Dendritic cell treated with granulocyte-macrophage colony-stimulating factor and Interleukin-4, amounts not matched to agents 40 ng/mL and 50 ng/mL, for 4 days (primary cell): ENCODE data around the gene PUM2.

ENCODE experiments used
- H3K27ac Mint-ChIP-seq: one replicate; pipeline ENCODE4 v1.8.0; 2022; ENCODE audit warnings: mild to moderate bottlenecking, mixed read lengths
- H3K27me3 Mint-ChIP-seq: one replicate; pipeline ENCODE4 v1.8.0; 2022; ENCODE audit warnings: mild to moderate bottlenecking, mixed read lengths
- H3K36me3 Mint-ChIP-seq: one replicate; pipeline ENCODE4 v1.8.0; 2022; ENCODE audit warnings: low read depth, mixed read lengths
- H3K4me1 Mint-ChIP-seq: one replicate; pipeline ENCODE4 v1.8.0; 2022; ENCODE audit warnings: low read depth, mixed read lengths
- H3K4me3 Mint-ChIP-seq: one replicate; pipeline ENCODE4 v1.8.0; 2022; ENCODE audit warnings: mild to moderate bottlenecking, moderate library complexity, mixed read lengths
- H3K9me3 Mint-ChIP-seq: one replicate; pipeline ENCODE4 v1.8.0; 2022; ENCODE audit warnings: mixed read lengths
- intact Hi-C: fragments of 100-400 bp; cut with micrococcal nuclease; formaldehyde crosslinking; loops from one replicate; pipeline ENCODE4 v1.15.0; 2022

Gene PUM2

GRCh38 chr2:20350753-20351554 lies at the start of gene PUM2:
TSS of gene PUM2 (minus strand) at chr2:20350844. CDS start at chr2:20327360, 23,484 bp downstream.
- intact Hi-C loops = loop anchor here (2.0 kb wide), 1 partner anchor 96 kb away; the partner anchor contains the start of gene RHOB
- Mint-ChIP-seq H3K4me1 (peaks cover 21% of the 10 kb centered on the region), H3K27ac (no peak within 1 kb of the TSS), H3K9me3 (no peaks in the 10 kb centered on the region), H3K4me3 (peak within 1 kb of the TSS; percentile 94), H3K36me3 (peaks cover 29% of the 10 kb centered on the region), H3K27me3 (no peaks in the 10 kb centered on the region)

GRCh38 chr2:20400306-20400705 lies 49.7 kb upstream of the PUM2 start:
- H3K27ac Mint-ChIP-seq = no peak overlapping the region
- peaks cover 6% of the 10 kb centered on the region for H3K27me3 Mint-ChIP-seq
- H3K36me3 Mint-ChIP-seq = no peaks in the 10 kb centered on the region
- no peaks in the 10 kb centered on the region for H3K9me3 Mint-ChIP-seq
- H3K4me1 Mint-ChIP-seq = no peaks in the 10 kb centered on the region
- intact Hi-C loops = no loop called here
- no peak overlapping the region for H3K4me3 Mint-ChIP-seq

GRCh38 chr2:20398956-20399567 lies 48.4 kb upstream of the PUM2 start:
- Mint-ChIP-seq H3K4me1 (no peaks in the 10 kb centered on the region), H3K9me3 (no peaks in the 10 kb centered on the region), H3K27me3 (peaks cover 6% of the 10 kb centered on the region), H3K36me3 (no peaks in the 10 kb centered on the region), H3K27ac (no peak overlapping the region), H3K4me3 (no peak overlapping the region)
- intact Hi-C loops = loop anchor here (10.0 kb wide), 1 partner anchor 546 kb away; no protein-coding TSS in a partner anchor

GRCh38 chr2:20397811-20398447 lies 47.3 kb upstream of the PUM2 start:
- H3K27ac Mint-ChIP-seq = no peak overlapping the region
- intact Hi-C loops = loop anchor here (2.0 to 10.0 kb wide), 2 partner anchors 239 to 547 kb away; no protein-coding TSS in a partner anchor
- H3K36me3 Mint-ChIP-seq = no peaks in the 10 kb centered on the region
- H3K4me3 Mint-ChIP-seq = no peak overlapping the region
- H3K27me3 Mint-ChIP-seq = peaks cover 6% of the 10 kb centered on the region
- no peaks in the 10 kb centered on the region for H3K4me1 Mint-ChIP-seq
- no peaks in the 10 kb centered on the region for H3K9me3 Mint-ChIP-seq

- H3K9me3 Mint-ChIP-seq = no peaks in the 10 kb centered on the region
- intact Hi-C loops = loop anchor here (2.0 to 10.0 kb wide), 2 partner anchors 240 to 548 kb away; no protein-coding TSS in a partner anchor
- H3K4me3 Mint-ChIP-seq = no peak overlapping the region
- no peak overlapping the region for H3K27ac Mint-ChIP-seq
- H3K36me3 Mint-ChIP-seq = no peaks in the 10 kb centered on the region
- peaks cover 7% of the 10 kb centered on the region for H3K27me3 Mint-ChIP-seq
- H3K4me1 Mint-ChIP-seq = no peaks in the 10 kb centered on the region
Measured at GRCh38 chr2:20396356-20397000, 45.8 kb upstream of the PUM2 start.

GRCh38 chr2:20393986-20394385 lies 43.3 kb upstream of the PUM2 start:
- Mint-ChIP-seq H3K4me1 (no peaks in the 10 kb centered on the region), H3K9me3 (no peaks in the 10 kb centered on the region)
- intact Hi-C loops = loop anchor here (10.0 kb wide), 1 partner anchor 551 kb away; no protein-coding TSS in a partner anchor

GRCh38 chr2:20391951-20392699 lies 41.5 kb upstream of the PUM2 start:
- H3K27ac Mint-ChIP-seq = peak overlapping the region; percentile 15
- intact Hi-C loops = loop anchor here (10.0 kb wide), 1 partner anchor 553 kb away; no protein-coding TSS in a partner anchor
- H3K36me3 Mint-ChIP-seq = no peaks in the 10 kb centered on the region
- peaks cover 13% of the 10 kb centered on the region for H3K27me3 Mint-ChIP-seq
- H3K4me1 Mint-ChIP-seq = no peaks in the 10 kb centered on the region
- no peaks in the 10 kb centered on the region for H3K9me3 Mint-ChIP-seq
- no peak overlapping the region for H3K4me3 Mint-ChIP-seq

More at GRCh38 chr2:20393986-20394385, 43.3 kb upstream of the PUM2 start:
- no peak overlapping the region for H3K4me3 Mint-ChIP-seq
- no peak overlapping the region for H3K27ac Mint-ChIP-seq
- peaks cover 11% of the 10 kb centered on the region for H3K27me3 Mint-ChIP-seq
- no peaks in the 10 kb centered on the region for H3K36me3 Mint-ChIP-seq

- intact Hi-C loops = loop anchor here (10.0 kb wide), 1 partner anchor 554 kb away; no protein-coding TSS in a partner anchor
- no peaks in the 10 kb centered on the region for H3K9me3 Mint-ChIP-seq
- H3K4me3 Mint-ChIP-seq = no peak overlapping the region
Measured at GRCh38 chr2:20390524-20391123, 40.0 kb upstream of the PUM2 start.

GRCh38 chr2:20384953-20385352 lies 34.3 kb upstream of the PUM2 start:
- Mint-ChIP-seq H3K27me3 (peaks cover 9% of the 10 kb centered on the region), H3K4me1 (peaks cover 8% of the 10 kb centered on the region), H3K9me3 (no peaks in the 10 kb centered on the region), H3K4me3 (no peak overlapping the region), H3K36me3 (no peaks in the 10 kb centered on the region), H3K27ac (no peak overlapping the region)
- intact Hi-C loops = no loop called here

More at GRCh38 chr2:20390524-20391123, 40.0 kb upstream of the PUM2 start:
- peaks cover 8% of the 10 kb centered on the region for H3K4me1 Mint-ChIP-seq
- no peak overlapping the region for H3K27ac Mint-ChIP-seq
- H3K27me3 Mint-ChIP-seq = peaks cover 13% of the 10 kb centered on the region
- H3K36me3 Mint-ChIP-seq = no peaks in the 10 kb centered on the region

GRCh38 chr2:20382965-20383810 lies 32.5 kb upstream of the PUM2 start:
- no peak overlapping the region for H3K4me3 Mint-ChIP-seq
- no peaks in the 10 kb centered on the region for H3K9me3 Mint-ChIP-seq
- no peak overlapping the region for H3K27ac Mint-ChIP-seq
- peaks cover 6% of the 10 kb centered on the region for H3K27me3 Mint-ChIP-seq
- intact Hi-C loops = no loop called here
- H3K4me1 Mint-ChIP-seq = peaks cover 14% of the 10 kb centered on the region
- no peaks in the 10 kb centered on the region for H3K36me3 Mint-ChIP-seq

- H3K9me3 Mint-ChIP-seq = no peaks in the 10 kb centered on the region
- H3K27ac Mint-ChIP-seq = no peak overlapping the region
- H3K4me1 Mint-ChIP-seq = peaks cover 10% of the 10 kb centered on the region
- H3K4me3 Mint-ChIP-seq = no peak overlapping the region
- no peaks in the 10 kb centered on the region for H3K36me3 Mint-ChIP-seq
- intact Hi-C loops = no loop called here
- H3K27me3 Mint-ChIP-seq = peaks cover 12% of the 10 kb centered on the region
Measured at GRCh38 chr2:20381457-20381856, 30.8 kb upstream of the PUM2 start.

- H3K27ac Mint-ChIP-seq = peak overlapping the region; percentile 10
- peaks cover 12% of the 10 kb centered on the region for H3K27me3 Mint-ChIP-seq
- no peaks in the 10 kb centered on the region for H3K36me3 Mint-ChIP-seq
- intact Hi-C loops = no loop called here
- H3K9me3 Mint-ChIP-seq = no peaks in the 10 kb centered on the region
- no peak overlapping the region for H3K4me3 Mint-ChIP-seq
- H3K4me1 Mint-ChIP-seq = peaks cover 6% of the 10 kb centered on the region
Measured at GRCh38 chr2:20378891-20379519, 28.4 kb upstream of the PUM2 start.
